Uterus (tissue), 2 donors: Measurements from ENCODE around the gene TLCD1.

Experiments
- CTCF ChIP-seq, 4 experiments: fragments of 200-600 bp in 2 of 4; fragments of 450-650 bp in 2 of 4; sonication (generic) in 2 of 4; IDR thresholded peaks; one replicate each; pipeline ENCODE4 v1.5.1; 2016 to 2019; ENCODE audit warnings: antibody characterized with exemption in 4 of 4, mild to moderate bottlenecking in 2 of 4, moderate library complexity in 1 of 4
- POLR2A ChIP-seq, 2 donors: fragments of 450-650 bp; IDR thresholded peaks; one replicate each; pipeline ENCODE4 v1.6.1; 2016; ENCODE audit warnings: antibody characterized with exemption in 2 of 2, mild to moderate bottlenecking in 1 of 2, moderate library complexity in 1 of 2

DNA sequence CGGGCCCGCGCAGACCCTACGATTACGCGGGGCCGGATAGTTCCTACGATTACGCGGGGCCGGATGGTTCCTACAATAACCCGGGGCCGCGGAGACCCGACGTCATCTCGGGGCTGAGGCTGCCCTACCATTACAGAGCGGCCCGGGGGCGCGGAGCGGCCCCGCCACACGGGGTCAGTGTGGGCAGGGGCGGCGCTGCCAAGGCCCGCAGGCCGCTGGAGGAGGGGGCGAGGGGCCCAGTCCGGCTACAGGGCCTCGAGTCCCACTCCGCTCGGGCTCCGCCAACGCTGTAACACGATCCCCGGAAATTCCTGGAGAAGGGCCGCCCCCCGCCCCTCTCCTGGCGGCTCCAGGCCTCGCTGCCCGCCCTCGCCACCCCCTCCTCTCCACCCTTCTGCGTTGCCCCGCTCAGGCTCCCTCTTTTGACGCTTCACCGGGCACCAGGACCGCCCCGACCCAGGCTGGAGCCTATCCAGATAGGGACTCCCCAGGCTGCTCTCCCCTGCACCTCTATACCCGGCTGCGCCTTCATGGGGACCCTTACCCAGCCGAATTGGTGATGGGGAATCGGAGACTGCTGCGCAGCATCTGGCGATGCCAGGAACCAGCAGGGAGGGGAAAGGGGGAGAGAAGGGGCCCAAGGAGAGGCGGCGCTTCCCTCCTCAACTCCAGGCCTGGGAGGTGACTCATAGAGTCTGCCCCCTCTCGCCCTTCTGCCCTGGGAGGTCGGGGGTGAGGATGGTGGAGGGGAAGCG is 8.3 kb downstream of the TLCD1 start, which contains the start of gene RAB34:
- peak in 1 of 2 donors; percentile 71 for TF ChIP-seq POLR2A (IDR thresholded peaks at IDR 0.05)
- peak in 2 of 4 experiments; percentile 15 to 41 for TF ChIP-seq CTCF (IDR thresholded peaks at IDR 0.05)
